ENCODE data around the gene MAML3.
"Not testable (repeated sequence)": the region's sequence is repeated elsewhere in the genome, so short reads cannot be mapped to it uniquely, and the experiment has no call there.

The MAML3 gene

DNA sequence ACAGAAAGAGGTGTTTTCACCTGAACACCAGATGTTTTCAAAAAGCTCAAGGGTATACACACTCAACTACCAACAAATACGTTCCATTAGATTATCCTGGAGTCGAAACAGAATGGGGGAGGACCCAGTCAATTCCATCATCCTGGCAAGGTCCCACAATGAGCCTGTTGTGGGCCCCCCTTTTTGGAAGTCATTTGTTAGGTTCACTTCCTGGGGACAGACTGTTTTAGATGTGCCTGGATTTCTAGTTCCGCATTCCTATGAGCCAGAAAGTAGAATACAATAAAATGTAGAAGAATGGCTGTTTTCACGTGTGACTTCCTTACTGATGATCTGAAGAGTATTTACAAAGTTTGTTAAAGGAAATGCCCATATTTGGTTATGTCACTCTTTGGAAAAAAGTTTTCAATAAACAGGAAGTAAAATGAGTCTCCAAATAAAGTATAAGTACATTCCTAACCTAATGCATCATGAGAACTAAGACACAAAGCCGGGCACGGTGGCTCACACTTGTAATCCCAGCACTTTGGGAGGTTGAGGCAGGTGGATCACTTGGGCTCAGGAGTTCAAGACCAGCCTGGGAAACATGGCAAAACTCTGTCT lies 192.5 kb downstream of the MAML3 start:
- DNase-seq (ENCODE audit: low spot score): peak; percentile 82

DNA sequence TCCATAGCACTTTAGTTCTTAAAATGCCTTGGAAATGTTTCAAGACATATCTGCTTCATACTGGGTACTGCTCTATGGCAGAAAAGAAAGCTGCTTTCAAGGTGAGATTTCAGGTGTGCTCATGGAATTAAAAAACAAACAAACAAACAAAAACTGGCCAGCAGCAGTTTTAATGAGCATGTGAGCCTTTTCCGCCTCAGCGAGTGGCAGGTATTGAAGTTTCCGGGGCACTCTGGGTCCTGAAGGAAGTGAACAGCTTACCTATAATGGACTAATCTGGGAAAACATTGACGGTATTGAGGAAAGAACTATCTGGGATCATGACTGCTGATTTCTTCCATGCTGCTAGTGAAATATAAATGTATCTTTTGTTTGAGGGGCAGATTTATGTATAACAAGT lies 194.6 kb downstream of the MAML3 start:
- no peak for DNase-seq (ENCODE audit: low spot score)

DNA sequence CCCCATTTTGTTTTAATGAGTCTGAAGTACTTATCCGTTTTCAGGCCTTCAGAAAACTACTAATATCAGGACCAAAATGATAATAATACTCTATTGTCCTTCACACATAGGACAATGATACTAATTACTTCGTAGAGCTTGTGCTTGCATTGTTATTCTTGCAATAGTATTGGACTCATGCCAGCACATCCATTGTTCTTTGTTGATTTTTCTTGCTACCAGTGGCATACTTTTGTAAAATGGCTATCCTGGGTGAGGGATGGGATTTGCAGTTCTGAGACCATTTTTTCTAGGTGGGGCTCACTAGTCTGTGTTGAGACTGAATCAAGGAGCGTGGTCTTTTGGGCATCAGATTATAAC lies 195.3 kb downstream of the MAML3 start:
- peak; percentile 59 for DNase-seq (ENCODE audit: low spot score)

DNA sequence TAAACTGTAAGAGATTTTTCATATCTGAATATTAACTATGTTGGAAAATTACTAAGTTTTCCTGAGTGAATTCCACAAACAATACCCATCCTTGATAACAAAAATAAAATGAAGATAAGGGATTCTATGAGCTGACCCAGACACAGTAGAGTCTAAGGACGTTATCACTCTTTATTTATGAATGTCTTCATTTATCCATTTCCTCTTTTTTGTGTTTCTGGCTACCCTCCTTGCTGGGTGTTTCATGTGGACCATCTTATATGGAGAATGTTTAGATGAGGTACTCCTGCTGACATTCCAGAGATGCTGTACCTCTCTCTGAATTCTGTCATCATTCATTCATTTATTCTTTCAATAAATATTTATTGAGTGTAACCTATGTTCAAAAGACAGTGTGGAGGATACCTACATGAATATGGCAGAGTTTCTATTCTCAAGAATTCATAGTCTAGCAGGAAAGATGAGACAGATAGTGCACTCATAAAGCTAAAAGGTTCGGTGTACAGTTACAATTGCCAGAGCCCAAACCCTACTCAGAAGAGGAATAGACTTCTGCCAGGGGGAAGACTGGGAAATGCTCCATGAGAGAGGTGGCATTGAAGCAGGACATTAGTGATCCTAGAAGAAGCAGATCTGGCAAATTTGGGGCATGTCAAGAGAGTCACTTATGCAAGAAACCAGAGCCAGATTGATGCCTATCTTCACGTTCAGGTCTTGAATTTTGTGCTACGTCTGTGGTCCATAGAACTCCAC lies 195.8 kb downstream of the MAML3 start:
- DNase-seq (ENCODE audit: low spot score): no peak

DNA sequence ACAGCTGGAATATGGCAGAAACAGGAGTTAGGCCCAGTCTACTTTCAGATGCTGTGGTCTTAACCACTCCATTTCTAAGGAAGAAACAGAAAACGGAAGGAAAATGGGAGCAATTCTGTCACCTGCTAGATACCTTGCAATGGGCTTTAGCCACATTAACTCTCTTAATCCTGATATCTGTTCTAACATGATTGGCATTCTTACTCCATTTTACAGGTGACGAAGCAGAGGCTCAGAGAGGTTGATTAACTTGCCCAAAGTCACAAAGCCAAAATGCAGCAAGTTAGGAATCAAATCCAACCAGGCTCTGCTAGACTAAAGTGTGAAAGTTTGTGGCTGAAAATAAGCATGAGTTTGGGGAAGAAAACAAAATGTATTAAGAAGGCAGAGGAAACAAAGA lies 196.9 kb downstream of the MAML3 start:
- no peak for DNase-seq (ENCODE audit: low spot score)

DNA sequence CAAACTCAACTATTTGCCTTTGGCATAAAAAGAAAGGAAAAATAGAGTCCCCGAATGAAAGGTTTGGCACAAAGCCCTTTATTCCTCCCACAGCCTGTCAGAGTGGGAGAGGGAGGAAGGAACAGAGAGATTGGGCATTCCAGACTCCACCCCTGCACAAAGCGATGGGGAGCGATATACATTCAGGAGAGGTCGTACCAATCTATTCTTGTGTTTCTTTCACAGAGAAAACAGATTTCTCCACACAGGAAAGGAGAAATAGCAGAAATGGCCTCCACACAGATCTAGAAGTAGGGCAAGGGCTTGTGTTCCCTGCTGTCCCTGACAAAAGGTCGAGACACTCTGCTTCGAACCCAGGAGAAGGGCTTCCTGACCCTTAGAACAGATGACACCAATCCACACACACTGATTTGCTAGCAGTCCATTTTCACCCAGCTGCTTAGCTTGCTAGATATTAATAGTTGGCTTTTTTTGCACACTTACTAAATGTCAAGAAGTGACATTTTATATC lies 197.4 kb downstream of the MAML3 start:
- DNase-seq (ENCODE audit: low spot score): no peak

DNA sequence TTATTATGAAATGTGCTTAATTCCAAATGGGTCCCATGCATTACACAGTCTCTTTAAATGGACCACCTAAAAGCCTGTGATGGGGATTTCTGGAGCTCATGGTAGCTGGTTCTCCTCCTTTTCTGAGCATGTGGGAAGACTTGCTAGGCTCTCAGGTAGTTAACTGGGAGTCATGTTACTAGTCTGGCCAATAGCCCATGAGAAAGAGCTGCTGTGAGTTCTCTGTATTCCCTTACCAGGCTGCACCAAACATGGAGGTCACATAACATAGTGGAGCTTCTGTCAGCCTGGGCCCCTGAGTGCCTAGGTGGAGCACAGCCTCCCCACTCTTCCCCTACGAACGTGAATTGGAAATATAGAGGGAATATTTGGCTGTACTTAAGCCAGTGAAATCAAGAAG lies 198.4 kb downstream of the MAML3 start:
- DNase-seq (ENCODE audit: low spot score): no peak

DNA sequence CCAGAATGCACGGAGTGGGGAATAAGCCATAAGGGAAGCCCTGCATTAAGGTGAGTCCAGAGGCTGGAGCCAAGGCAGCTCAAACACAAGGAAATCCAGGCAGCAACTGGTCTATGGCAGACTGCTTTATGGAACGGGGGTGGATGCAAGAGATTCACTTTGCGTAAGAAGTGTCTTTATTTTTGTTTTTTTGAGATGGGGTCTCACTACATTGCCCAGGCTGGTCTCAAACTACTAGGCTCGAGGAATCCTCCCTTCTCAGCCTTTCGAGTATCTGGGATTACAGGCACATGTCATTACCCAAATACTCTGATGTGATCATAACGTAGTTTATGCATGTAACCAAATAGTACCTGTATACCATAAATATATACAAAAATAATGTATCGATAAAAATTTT lies 199.5 kb downstream of the MAML3 start:
- no peak for DNase-seq (ENCODE audit: low spot score)

DNA sequence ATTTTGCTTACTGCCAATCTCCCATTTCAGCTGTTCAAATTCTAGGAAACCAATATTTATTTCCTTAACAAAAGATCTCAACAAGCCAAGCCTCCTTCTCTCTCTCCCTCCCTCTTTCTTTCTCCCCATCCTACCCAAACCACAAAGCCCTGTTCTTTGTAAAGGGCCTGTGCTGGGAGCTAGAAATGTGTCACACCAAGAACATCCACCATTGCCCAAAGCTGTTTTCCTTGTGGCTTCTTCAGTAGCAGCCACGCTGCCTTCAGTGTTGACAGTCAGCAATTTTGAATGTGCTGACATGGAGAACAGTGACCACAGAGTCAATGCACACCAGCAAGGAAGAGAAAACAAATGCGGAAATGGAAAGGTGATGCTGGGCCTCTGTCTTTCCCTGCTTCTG lies 203.0 kb downstream of the MAML3 start:
- DNase-seq (ENCODE audit: low spot score): no peak

DNA sequence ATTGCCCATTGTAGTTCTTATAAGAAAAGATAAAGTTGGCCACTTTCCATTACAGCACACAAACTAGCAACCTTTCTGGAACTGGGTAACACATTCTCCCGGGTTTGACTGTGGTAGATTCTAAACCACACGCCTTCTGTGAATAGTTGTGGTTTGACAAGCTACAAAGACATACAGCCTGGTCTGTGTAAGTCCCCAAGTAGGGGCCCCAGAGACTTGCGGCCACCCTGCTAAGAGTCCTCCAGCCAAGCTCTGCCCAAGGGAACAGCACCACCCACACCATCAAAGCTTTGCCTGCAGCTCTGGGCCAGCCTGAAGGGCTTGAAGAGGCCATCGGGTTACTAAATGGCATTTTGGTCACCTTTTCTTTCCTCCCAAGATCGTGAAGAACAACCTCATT lies 203.4 kb downstream of the MAML3 start:
- DNase-seq (ENCODE audit: low spot score): no peak

DNA sequence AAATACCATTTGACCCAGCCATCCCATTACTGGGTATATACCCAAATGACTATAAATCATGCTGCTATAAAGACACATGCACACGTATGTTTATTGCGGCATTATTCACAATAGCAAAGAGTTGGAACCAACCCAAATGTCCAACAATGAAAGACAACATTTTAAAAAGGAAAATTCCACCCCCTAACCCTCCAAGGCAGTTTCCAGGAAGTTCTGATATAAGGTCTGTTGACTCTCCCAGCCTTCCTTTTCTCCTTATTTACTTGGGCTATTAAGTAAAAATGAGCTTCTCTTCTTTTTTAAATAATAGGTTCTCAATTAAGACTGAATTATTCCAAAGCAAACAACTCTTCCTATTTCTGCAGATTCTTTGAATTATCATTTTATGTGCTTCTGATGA lies 209.1 kb downstream of the MAML3 start:
- DNase-seq (ENCODE audit: low spot score): not testable (repeated sequence)

DNA sequence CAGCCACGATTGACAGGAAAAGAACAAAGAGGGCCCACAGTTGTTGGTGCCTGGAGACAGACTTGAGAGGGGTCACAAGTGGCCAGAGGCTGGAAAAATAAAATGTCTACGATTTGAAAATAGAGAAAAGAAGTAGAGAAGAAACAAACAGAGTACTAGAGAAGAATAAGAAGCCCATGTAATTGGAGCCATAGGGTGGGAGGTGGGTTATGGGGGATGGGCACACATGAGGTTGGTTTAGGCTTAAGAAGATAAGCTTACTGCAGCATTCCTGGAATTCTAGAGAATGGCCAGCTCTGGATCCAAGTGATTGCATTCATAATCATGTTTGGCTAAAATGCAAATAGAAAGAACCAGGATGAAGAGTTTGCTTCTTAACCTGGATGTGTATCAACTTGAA lies 210.7 kb downstream of the MAML3 start:
- DNase-seq (ENCODE audit: low spot score): no peak

DNA sequence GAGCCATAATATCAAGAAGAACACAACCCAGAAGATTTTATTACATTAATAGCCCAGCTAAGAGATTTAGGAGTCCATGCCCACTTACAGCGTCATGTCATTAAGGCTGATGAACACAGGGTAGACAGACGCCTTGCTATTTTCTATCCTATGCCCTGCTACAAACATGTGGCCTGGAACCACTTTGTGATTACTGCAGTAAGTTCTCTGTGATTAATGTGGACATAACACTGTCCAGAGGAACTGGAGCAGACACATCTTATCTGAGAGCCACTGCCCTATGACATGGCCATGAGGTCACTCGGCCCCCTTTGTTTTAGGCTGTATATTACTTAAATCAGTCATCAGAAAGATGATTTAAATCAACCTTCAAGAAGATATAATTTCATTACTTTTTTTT lies 211.7 kb downstream of the MAML3 start:
- DNase-seq (ENCODE audit: low spot score): no peak

DNA sequence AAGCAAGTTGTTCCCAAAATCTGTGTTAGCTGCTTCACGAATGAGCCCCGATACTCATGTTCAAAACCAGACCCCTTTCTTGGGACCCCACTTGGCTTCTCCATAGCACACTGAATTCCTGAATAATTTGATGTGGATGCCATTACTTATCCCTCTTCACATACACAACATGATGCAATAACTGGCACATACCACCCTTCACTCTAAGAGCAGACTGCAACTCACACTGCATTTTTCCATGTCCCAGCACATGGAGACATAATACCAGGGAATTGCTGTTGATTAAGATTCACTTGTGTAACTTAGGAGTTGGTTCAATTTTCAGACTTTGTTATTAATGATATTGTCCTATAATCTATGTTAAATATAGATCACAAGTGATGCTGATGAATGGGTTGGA lies 213.4 kb downstream of the MAML3 start:
- DNase-seq (ENCODE audit: low spot score): no peak

DNA sequence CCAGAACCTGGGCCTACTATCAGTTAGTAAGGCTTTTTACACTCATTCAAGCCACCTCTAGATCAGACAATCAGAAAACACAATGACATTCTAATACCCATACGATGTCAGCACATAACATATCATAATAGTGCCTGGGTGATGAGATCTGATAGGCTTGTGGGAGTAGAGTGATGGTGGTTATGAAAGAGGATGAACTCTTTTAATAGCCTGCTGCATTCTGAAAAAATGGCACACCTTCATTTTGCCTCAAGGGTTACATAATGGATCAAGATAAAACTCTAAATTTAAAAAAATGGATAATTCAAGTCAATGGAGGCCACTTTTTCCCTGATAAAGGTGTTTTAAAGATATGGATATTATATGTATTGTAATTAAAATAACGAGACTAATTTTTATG lies 215.6 kb downstream of the MAML3 start:
- no peak for DNase-seq (ENCODE audit: low spot score)

DNA sequence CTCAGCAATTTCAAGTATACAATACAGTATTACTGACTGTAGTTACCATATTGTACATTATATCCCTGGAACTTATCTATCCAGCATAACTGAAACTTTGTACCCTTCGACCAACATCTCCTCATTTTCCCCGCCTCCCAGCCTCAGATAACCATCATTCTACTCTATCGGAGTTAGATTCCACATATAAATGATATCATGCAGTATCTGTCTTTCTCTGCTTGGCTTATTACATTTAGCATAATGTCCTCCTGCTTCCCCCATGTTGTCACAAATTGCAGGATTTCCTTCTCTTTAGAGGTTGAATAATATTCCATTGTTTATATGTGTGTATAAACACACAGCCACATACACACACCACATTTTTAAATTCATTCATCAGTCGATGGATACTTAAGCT lies 218.1 kb downstream of the MAML3 start:
- DNase-seq (ENCODE audit: low spot score): no peak

DNA sequence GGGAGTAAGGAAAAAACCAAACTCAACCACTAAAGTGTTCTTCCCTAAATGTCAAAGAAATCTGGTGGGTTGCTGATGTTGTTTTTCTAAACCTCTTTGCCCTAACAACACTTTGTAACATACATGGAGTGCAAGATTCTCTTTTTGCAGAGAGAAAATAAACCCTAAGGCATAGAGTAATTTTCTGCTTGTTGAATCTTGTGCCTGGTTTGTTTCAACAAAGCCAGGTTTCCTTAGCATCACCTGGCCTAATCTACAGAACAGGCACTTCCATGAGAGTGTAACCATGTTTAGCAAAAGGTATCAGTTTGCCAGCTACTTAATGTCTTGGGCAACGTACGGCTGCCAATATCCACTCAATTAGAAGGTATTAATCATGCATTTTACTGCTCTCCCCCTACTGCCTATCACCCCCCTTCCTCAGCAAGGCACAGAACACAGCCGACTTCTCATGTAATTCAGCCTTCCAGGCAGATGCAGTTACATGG lies 219.2 kb downstream of the MAML3 start:
- DNase-seq (ENCODE audit: low spot score): no peak

DNA sequence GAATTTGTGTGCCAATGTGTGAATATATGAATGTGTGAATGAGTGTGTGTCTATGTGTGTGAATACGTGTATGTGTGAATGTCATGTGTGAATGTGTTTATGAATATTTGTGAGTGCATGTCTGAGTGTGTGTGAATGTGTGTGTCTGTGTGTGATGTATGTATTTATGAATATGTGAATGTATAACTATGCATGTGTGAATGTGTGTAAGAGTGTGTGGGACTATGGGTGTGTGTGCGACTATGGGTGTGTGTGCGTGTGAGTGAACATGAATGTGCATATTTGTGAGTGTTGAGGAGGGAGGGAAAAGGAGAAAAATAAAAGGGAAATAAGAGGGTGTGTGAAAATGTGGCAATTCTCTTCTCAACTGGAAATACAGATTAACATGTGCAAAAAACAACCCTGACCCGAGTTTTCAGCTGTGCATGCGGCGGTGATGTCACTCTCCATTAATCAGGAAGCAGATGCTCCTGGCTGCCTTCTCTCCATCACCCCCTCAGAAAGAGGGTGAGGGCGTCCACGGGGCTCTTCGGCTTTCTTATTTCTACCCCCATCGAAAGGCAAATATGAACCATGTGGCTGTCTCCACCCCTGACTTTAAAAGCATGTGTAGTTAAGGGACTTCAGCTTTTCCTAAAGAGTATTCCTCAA lies 219.8 kb downstream of the MAML3 start:
- no peak for DNase-seq (ENCODE audit: low spot score)

DNA sequence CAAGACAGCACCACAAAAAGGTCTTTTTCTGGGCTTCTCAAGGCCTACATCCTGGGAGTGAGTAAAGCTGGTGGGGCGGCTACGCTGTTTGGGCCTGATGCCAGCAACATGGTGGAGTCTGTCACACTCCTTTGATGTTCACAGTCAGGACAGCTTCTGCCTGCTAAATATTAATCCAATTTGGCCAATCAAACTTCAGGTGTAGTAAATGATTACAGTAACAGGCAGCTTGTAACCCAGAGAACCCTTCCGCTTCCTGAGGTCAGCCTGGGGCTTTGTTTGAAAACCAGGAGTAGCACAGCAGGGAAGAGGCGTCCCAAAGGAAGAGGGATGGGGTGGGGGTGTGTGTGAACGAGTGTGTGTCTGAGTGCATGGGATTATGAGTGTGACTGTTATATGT lies 220.4 kb downstream of the MAML3 start:
- DNase-seq (ENCODE audit: low spot score): no peak

DNA sequence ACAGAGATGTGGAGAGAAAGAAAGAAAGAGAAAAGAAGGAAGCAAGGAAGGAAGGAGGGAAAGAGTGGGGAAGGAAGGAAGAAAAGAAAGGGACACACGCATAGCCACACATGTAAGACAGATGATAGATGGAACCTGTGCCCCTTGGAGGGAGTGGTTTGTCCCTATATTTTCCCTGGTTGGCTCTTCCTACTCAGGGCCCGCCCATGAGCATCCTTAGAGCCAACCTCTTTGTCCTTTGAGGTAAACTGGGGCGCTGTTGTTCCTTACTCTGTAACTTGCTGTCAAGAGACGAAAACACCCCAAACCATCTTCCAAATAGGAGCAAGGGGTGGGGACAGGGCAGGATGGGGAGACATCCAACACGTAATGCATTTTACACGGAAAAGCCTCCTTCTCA lies 220.9 kb downstream of the MAML3 start:
- no peak for DNase-seq (ENCODE audit: low spot score)

DNA sequence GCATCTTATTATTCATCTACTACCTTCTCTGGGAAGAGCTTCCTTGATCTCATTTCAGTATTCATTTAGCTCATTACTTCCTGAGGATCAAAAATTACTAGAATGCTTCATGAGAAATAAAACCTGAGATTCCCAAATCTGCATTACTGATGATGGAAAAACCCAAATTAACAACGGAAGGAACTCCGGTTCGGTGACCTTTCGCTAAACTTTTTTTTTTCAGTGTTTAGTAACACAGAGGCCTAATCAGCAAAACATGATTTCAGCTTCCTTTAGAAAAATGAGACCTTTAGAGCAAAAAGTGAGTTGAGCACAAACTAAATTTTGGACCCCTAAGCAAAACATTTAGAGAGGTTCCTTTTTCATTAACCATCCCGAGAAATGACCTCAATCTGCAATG lies 229.2 kb downstream of the MAML3 start:
- DNase-seq (ENCODE audit: low spot score): no peak

DNA sequence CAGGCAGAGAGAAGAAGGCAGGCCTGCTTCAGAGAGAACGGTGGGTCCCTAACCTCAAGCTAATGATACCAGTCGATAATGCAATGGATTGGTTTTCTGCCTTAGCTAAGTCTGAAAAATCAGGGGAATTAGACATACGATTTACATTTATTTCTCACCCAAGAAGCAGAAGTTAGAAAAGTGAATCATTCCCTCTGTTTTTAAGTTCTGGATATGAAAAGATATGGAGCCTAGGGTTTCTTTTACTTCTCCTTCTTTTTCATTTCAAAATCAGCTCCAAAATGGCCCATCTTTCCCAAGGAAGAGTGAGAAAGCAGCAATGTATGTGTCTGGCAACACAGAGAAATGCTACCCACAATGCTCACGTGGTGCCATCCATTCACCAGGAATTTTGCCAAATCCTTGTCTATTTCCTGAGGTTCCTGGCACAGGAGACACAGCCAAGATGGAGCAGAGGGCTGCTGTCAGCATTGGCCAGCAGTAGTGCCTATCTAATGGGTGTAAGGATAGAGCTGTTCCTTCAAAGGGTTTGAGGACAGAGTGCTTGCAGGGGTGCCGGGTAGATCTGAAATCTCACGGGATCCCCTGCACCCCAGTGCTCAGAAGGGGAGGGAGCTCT lies 231.5 kb downstream of the MAML3 start:
- DNase-seq (ENCODE audit: low spot score): no peak
